ENCODE data around the gene OCA2. TPM values are rescaled to one million over a fixed set of nuclear protein-coding genes. Genes with fewer than 3 reads are reported as not detected.

The OCA2 gene
- total RNA-seq, 1 experiment from 2014 or later: 0.13 TPM

DNA sequence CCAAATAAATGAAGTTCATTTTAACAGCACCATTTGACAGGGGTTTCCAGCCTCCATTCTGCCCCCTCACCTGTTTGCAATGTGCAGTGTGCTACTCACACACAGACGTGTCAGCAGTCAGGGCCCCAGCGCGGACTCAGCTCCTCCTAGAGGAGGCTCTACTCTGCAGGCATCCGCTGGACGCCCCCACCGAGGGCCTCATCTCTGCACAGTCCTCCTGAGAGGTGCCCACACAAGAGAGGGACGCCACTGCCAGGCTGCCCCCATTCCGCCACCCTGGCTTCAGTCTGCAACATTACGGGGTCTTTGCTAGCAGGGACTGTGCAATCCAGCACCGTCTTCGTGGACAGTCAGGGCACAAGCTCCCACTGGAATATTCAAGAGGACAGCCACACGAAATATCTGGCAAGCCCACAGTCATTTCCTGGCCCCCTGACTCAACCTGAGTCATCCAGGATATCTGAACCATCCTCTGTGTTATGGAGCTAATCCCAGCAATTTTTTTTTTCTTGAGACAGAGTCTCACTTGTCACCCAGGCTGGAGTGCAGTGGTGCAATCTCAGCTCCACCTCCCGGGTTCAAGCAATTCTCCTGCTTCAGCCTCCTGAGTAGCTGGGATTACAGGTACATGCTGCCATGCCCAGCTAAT lies 255.0 kb downstream of the OCA2 start:
- H3K4me3 ChIP-seq (ENCODE audit: low read depth in 2 of 2, low read length in 2 of 2): no peak overlapping the region
- ATAC-seq: no peak
- ChIA-PET POLR2A (no interaction called here), CTCF (no interaction called here)
- no peaks in the 10 kb centered on the region for H3K27me3 ChIP-seq (ENCODE audit: control insufficient read depth, insufficient read depth, low read length)
- TF ChIP-seq, protein P1, sequence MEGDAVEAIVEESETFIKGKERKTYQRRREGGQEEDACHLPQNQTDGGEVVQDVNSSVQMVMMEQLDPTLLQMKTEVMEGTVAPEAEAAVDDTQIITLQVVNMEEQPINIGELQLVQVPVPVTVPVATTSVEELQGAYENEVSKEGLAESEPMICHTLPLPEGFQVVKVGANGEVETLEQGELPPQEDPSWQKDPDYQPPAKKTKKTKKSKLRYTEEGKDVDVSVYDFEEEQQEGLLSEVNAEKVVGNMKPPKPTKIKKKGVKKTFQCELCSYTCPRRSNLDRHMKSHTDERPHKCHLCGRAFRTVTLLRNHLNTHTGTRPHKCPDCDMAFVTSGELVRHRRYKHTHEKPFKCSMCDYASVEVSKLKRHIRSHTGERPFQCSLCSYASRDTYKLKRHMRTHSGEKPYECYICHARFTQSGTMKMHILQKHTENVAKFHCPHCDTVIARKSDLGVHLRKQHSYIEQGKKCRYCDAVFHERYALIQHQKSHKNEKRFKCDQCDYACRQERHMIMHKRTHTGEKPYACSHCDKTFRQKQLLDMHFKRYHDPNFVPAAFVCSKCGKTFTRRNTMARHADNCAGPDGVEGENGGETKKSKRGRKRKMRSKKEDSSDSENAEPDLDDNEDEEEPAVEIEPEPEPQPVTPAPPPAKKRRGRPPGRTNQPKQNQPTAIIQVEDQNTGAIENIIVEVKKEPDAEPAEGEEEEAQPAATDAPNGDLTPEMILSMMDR (IDR thresholded peaks at IDR 0.05): no peak
- TF ChIP-seq, protein P2, sequence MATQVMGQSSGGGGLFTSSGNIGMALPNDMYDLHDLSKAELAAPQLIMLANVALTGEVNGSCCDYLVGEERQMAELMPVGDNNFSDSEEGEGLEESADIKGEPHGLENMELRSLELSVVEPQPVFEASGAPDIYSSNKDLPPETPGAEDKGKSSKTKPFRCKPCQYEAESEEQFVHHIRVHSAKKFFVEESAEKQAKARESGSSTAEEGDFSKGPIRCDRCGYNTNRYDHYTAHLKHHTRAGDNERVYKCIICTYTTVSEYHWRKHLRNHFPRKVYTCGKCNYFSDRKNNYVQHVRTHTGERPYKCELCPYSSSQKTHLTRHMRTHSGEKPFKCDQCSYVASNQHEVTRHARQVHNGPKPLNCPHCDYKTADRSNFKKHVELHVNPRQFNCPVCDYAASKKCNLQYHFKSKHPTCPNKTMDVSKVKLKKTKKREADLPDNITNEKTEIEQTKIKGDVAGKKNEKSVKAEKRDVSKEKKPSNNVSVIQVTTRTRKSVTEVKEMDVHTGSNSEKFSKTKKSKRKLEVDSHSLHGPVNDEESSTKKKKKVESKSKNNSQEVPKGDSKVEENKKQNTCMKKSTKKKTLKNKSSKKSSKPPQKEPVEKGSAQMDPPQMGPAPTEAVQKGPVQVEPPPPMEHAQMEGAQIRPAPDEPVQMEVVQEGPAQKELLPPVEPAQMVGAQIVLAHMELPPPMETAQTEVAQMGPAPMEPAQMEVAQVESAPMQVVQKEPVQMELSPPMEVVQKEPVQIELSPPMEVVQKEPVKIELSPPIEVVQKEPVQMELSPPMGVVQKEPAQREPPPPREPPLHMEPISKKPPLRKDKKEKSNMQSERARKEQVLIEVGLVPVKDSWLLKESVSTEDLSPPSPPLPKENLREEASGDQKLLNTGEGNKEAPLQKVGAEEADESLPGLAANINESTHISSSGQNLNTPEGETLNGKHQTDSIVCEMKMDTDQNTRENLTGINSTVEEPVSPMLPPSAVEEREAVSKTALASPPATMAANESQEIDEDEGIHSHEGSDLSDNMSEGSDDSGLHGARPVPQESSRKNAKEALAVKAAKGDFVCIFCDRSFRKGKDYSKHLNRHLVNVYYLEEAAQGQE (IDR thresholded peaks at IDR 0.05; ENCODE audit: insufficient read depth in 1 of 2, low read depth in 2 of 2, low read length in 1 of 2): no peak
- TF ChIP-seq POLR2AphosphoS5 (IDR thresholded peaks at IDR 0.05; ENCODE audit: low read depth, low read length) (no peak), TCF7L2 (IDR thresholded peaks at IDR 0.05; ENCODE audit: low read depth, low read length) (no peak), SIN3A (IDR thresholded peaks at IDR 0.05; ENCODE audit: borderline replicate concordance, insufficient read depth, low read depth, low read length) (no peak)
- no peaks in the 10 kb centered on the region for H3K4me1 ChIP-seq (ENCODE audit: control insufficient read depth, insufficient read depth, low read length)
- intact Hi-C loops (cut with micrococcal nuclease; ENCODE audit: unreplicated experiment): no loop called here
- no TSS peak for BruUV-seq (replicated peaks)
- no peak overlapping the region for H3K27ac ChIP-seq (ENCODE audit: low read length)
- no peaks in the 10 kb centered on the region for H3K36me3 ChIP-seq (ENCODE audit: control insufficient read depth, insufficient read depth, low read length)
- in situ Hi-C loops (cut with HindIII; ENCODE audit: low pct_unique_long_range_greater_than_20kb, low sequenced_read_pairs): no loop called here
- peak; percentile 10 for DNase-seq (ENCODE audit: low read depth, low spot score)
- H3K9me3 ChIP-seq (ENCODE audit: control insufficient read depth, insufficient read depth, low read depth, low read length): no peaks in the 10 kb centered on the region; the same call in 1 of the 2 replicates

DNA sequence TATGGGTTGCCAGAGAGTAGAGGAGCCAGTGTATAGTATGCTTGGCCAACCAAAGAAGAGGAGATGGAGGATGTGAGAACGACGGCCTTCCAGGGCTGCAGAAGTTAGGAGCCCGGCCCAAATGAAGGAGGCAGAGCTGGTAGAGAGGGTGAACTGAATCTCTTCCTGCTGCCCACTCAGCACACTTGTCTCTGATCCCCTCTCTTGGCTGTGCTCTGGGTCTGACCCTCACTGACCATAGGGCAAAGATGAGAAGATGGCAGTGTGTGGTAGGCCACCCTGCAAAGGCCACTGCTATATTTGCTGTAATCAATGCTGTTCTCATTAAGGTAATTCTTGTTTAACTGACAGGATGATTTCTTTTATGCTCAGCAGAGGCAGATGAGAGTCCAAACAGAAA lies 256.0 kb downstream of the OCA2 start:
- TF ChIP-seq POLR2AphosphoS5 (IDR thresholded peaks at IDR 0.05; ENCODE audit: low read depth, low read length) (no peak), TCF7L2 (IDR thresholded peaks at IDR 0.05; ENCODE audit: low read depth, low read length) (no peak)
- TF ChIP-seq, protein P1 (IDR thresholded peaks at IDR 0.05): no peak
- TF ChIP-seq, protein P2 (IDR thresholded peaks at IDR 0.05; ENCODE audit: insufficient read depth in 1 of 2, low read depth in 2 of 2, low read length in 1 of 2): no peak
- in situ Hi-C loops (cut with HindIII; ENCODE audit: low pct_unique_long_range_greater_than_20kb, low sequenced_read_pairs) (no loop called here), intact Hi-C loops (cut with micrococcal nuclease; ENCODE audit: unreplicated experiment) (no loop called here)
- POLR2A ChIA-PET: no interaction called here
- DNase-seq (ENCODE audit: low read depth, low spot score) (no peak), ATAC-seq (no peak)
- BruUV-seq (replicated peaks): no TSS peak
- Histone ChIP-seq H3K27ac (ENCODE audit: low read length) (no peak overlapping the region), H3K4me3 (ENCODE audit: low read depth in 2 of 2, low read length in 2 of 2) (no peak overlapping the region), H3K36me3 (ENCODE audit: control insufficient read depth, insufficient read depth, low read length) (no peaks in the 10 kb centered on the region), H3K9me3 (ENCODE audit: control insufficient read depth, insufficient read depth, low read depth, low read length) (no peaks in the 10 kb centered on the region), H3K27me3 (ENCODE audit: control insufficient read depth, insufficient read depth, low read length) (no peaks in the 10 kb centered on the region), H3K4me1 (ENCODE audit: control insufficient read depth, insufficient read depth, low read length) (no peaks in the 10 kb centered on the region)
- CTCF ChIA-PET: no interaction called here

Data from Panc1 (cell line).